GF-D8 (cell line): ENCODE results near the gene C2orf42.
"Not testable (repeated sequence)": the region's sequence is repeated elsewhere in the genome, so short reads cannot be mapped to it uniquely, and the experiment has no call there.

Experiments used
- DNase-seq: peaks from one replicate; lab custom pipeline; 2025; lab: John Stamatoyannopoulos, UW

C2orf42 gene

GRCh38 chr2:70104231-70105111 lies 86.3 kb downstream of the C2orf42 start:
- peak; percentile 65 for DNase-seq

DNA sequence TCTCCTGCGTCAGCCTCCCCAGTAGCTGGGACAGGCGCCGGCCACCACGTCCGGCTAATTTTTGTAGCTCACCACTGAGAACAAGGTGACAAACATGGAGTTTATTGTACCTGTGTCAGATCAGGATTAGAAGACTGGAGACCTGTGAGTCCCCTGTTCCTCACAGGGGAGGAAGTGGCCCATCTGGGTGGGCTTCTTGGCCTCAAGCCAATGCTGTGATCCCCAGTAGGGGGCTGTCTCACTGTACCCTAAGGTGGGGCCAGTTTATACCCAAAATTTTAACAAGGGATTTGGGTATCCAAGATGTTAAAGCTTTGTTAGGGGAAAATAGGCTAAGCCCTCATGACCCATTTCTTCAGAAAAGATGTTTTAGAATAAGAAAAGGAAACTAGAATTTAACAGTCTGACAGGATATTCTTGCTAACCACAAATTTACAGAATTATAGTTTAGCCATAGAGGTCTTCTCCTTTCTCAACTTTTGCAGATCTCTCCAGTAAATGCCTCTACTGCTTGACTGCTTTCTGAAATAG lies 87.2 kb downstream of the C2orf42 start:
- no peak for DNase-seq

DNA sequence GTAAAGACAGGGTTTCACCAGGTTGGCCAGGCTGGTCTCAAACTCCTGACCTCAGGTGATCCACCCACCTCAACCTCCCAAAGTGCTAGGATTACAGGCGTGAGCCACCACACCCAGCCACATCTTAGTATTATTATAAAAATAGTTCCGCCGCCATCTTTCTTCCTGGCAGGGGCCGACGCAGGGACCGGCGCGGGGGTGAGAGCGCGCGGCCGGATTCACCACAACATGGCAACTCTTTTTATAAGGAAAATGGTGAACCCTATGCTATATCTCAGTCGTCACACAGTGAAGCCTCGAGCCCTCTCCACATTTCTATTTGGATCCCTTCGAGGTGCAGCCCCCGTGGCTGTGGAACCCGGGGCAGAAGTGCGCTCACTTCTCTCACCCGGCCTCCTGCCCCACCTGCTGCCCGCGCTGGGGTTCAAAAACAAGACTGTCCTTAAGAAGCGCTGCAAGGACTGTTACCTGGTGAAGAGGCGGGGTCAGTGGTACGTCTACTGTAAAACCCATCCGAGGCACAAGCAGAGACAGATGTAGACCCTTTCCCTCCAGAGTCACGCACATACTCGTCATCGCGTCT lies 88.4 kb downstream of the C2orf42 start:
- DNase-seq: not testable (repeated sequence)

- DNase-seq: not testable (repeated sequence)
Observed at GRCh38 chr2:70101686-70102085, 89.1 kb downstream of the C2orf42 start.

DNA sequence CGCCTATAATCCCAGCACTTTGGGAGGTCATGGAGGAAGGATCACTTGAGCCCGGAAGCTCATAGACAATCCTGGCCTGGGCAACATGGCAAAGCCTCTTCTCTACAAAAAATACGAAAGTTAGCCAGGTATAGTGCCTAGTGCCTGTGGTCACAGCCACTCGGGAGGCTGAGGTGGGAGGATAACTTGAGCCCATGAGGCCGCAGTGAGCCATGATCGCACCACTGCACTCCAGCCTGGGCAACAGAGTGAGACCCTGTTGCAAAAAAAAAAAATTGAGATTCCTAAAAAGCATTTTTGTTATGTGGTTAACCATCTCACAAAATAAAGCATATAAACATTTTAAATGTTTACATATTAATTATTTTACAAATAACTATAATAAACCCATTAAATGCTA lies 89.6 kb downstream of the C2orf42 start:
- DNase-seq: no peak
